ENCODE results near the gene SST. TPM values are rescaled to one million over a fixed set of nuclear protein-coding genes. Genes with fewer than 3 reads are reported as not detected.

Gene SST
- total and polyA plus RNA-seq, 7 experiments from 2014 or later, result not detected

DNA sequence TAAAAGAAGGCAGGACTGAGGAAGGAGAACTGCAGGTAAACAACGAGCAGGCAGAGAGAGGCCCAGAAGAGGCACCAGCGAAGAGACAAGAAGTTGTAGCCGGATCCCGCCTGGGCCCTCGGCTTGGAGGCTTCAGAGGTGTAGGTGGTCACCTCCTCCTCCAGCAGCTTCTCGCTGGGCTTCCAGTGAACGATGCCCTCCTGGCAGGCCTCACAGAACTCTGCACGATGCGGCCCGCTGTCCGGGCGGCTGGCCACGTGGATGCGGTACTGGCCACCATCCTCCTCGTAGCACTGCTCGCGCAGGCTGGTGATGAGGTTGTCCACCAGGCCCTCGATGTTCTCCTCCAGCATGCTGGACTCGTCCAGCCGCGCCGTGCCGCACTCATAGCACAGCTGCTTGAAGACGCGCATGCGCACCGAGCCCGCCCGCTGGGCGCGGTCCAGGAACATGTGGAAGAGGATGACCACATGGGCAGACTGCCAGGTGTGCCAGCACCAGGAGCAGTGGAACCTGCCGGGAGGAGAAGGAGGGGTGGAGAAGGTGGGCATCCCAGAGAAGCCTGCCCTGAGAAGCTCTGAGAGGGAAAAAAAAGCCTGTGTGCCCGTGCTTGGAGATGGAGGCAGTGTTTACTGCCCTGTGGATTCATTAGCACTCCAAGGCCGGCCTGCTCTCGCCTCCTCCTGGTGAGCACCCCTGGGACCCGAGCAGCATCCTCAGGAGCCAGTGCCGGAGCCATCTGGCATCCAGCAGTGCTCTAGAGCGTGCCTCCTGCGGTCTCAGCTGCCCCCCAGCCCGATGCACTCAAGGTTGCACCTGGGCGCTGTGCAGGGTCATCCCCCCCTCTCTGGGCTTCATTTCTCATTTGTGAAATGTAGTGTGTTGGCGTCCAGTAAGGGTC lies 28.6 kb upstream of the SST start:
- CTCF ChIA-PET, result no interaction called here
- Mint-ChIP-seq H3K27me3 (peaks cover 6 to 22% (median 13%) of the 10 kb centered on the region in 5 donors), H3K4me1 (no peaks in the 10 kb centered on the region), H3K27ac (no peak overlapping the region), H3K4me3 (no peak overlapping the region), H3K9me3 (no peaks in the 10 kb centered on the region), H3K36me3 (peaks cover 0 to 7% (median 0%) of the 10 kb centered on the region in 5 donors)
- no peak for ATAC-seq
- no peaks in the 10 kb centered on the region for H3K36me3 ChIP-seq (ENCODE audit: control insufficient read depth in 2 of 3, insufficient read depth in 3 of 3, low read length in 3 of 3)
- no peaks in the 10 kb centered on the region for H3K27me3 ChIP-seq (ENCODE audit: control insufficient read depth in 2 of 2, insufficient read depth in 2 of 2, low read length in 2 of 2)
- no peak for DNase-seq
- H3K27ac ChIP-seq (ENCODE audit: low read depth, low read length), result no peak overlapping the region
- no peaks in the 10 kb centered on the region for H3K4me1 ChIP-seq (ENCODE audit: control insufficient read depth in 2 of 2, insufficient read depth in 2 of 2, low read length in 2 of 2)
- no peaks in the 10 kb centered on the region for H3K9me3 ChIP-seq (ENCODE audit: control insufficient read depth in 2 of 3, low read length in 3 of 3)
- H3K4me3 ChIP-seq (ENCODE audit: low read length), result no peak overlapping the region
- intact Hi-C loops (cut with micrococcal nuclease), result no loop called here
- POLR2A ChIA-PET, result no interaction called here

DNA sequence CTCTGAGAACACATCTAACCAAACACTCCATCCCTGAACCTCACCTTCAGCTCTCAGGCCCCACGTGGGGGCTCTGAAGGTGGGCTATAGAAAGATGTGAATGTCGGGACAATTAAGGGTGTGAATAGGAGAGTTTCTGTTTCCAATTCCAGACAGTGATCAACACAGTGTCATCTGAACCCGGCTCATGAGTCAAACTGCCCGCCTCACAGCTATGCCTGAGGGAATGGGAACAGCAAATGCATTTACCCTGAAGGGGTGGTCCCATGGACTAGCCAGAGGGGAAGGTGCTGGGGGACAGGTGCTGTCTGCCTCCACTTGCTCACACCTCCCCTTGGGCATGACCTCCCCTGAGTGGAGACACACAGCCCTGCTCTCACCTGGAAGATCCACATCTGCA lies 25.8 kb upstream of the SST start:
- intact Hi-C loops (cut with micrococcal nuclease), result no loop called here
- ChIA-PET CTCF (no interaction called here), POLR2A (no interaction called here)
- DNase-seq, result no peak
- H3K27me3 Mint-ChIP-seq, result peaks cover 12 to 45% (median 19%) of the 10 kb centered on the region in 5 donors
- Histone ChIP-seq H3K27me3 (ENCODE audit: control insufficient read depth in 2 of 2, insufficient read depth in 2 of 2, low read length in 2 of 2) (no peaks in the 10 kb centered on the region), H3K27ac (ENCODE audit: low read depth, low read length) (no peak overlapping the region), H3K4me1 (ENCODE audit: control insufficient read depth in 2 of 2, insufficient read depth in 2 of 2, low read length in 2 of 2) (no peaks in the 10 kb centered on the region), H3K4me3 (ENCODE audit: low read length) (no peak overlapping the region), H3K9me3 (ENCODE audit: control insufficient read depth in 2 of 3, low read length in 3 of 3) (no peaks in the 10 kb centered on the region), H3K36me3 (ENCODE audit: control insufficient read depth in 2 of 3, insufficient read depth in 3 of 3, low read length in 3 of 3) (no peaks in the 10 kb centered on the region)
- H3K4me1 Mint-ChIP-seq, result no peaks in the 10 kb centered on the region
- H3K4me3 Mint-ChIP-seq, result no peak overlapping the region
- ATAC-seq, result peak; percentile 16
- no peak overlapping the region for H3K27ac Mint-ChIP-seq
- peaks cover 0 to 7% (median 0%) of the 10 kb centered on the region in 5 donors for H3K36me3 Mint-ChIP-seq
- no peaks in the 10 kb centered on the region for H3K9me3 Mint-ChIP-seq

GRCh38 chr3:187695449-187695848 lies 25.3 kb upstream of the SST start:
- DNase-seq (no peak), ATAC-seq (no peak)
- Mint-ChIP-seq H3K4me3 (no peak overlapping the region), H3K27ac (no peak overlapping the region), H3K4me1 (no peaks in the 10 kb centered on the region), H3K9me3 (no peaks in the 10 kb centered on the region), H3K36me3 (peaks cover 0 to 7% (median 0%) of the 10 kb centered on the region in 5 donors), H3K27me3 (peaks cover 12 to 48% (median 20%) of the 10 kb centered on the region in 5 donors)
- Histone ChIP-seq H3K4me3 (ENCODE audit: low read length) (no peak overlapping the region), H3K27me3 (ENCODE audit: control insufficient read depth in 2 of 2, insufficient read depth in 2 of 2, low read length in 2 of 2) (no peaks in the 10 kb centered on the region), H3K27ac (ENCODE audit: low read depth, low read length) (no peak overlapping the region), H3K4me1 (ENCODE audit: control insufficient read depth in 2 of 2, insufficient read depth in 2 of 2, low read length in 2 of 2) (no peaks in the 10 kb centered on the region), H3K36me3 (ENCODE audit: control insufficient read depth in 2 of 3, insufficient read depth in 3 of 3, low read length in 3 of 3) (no peaks in the 10 kb centered on the region), H3K9me3 (ENCODE audit: control insufficient read depth in 2 of 3, low read length in 3 of 3) (no peaks in the 10 kb centered on the region)
- intact Hi-C loops (cut with micrococcal nuclease), result no loop called here
- CTCF ChIA-PET, result no interaction called here
- POLR2A ChIA-PET, result no interaction called here

DNA sequence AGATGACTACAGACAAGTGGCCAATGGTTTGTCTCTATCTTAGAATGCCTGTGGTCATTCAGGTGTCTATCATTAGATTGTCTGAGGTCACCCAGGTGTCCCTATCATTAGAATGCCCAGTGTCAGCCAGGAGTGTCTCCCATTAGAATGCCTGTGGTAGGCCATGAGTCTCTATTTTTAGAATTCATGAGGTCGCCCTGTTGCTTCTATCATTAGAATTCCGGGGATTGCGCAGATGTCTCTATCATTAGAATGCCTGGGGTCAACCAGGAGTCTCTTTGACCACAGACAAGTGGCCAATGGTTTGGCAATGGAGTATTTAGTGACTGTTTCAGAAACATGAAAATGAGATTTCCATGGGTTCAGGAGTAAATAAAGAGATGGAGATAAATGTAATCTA lies 24.6 kb upstream of the SST start:
- H3K4me1 Mint-ChIP-seq, result no peaks in the 10 kb centered on the region
- no peaks in the 10 kb centered on the region for H3K4me1 ChIP-seq (ENCODE audit: control insufficient read depth in 2 of 2, insufficient read depth in 2 of 2, low read length in 2 of 2)
- no peak for DNase-seq
- H3K27me3 Mint-ChIP-seq, result peaks cover 15 to 48% (median 22%) of the 10 kb centered on the region in 5 donors
- POLR2A ChIA-PET, result no interaction called here
- H3K4me3 ChIP-seq (ENCODE audit: low read length), result no peak overlapping the region
- H3K27me3 ChIP-seq (ENCODE audit: control insufficient read depth in 2 of 2, insufficient read depth in 2 of 2, low read length in 2 of 2), result no peaks in the 10 kb centered on the region
- no peaks in the 10 kb centered on the region for H3K9me3 Mint-ChIP-seq
- intact Hi-C loops (cut with micrococcal nuclease), result no loop called here
- CTCF ChIA-PET, result no interaction called here
- ATAC-seq, result no peak
- no peak overlapping the region for H3K27ac ChIP-seq (ENCODE audit: low read depth, low read length)
- no peaks in the 10 kb centered on the region for H3K9me3 ChIP-seq (ENCODE audit: control insufficient read depth in 2 of 3, low read length in 3 of 3)
- no peak overlapping the region for H3K27ac Mint-ChIP-seq
- H3K4me3 Mint-ChIP-seq, result no peak overlapping the region
- H3K36me3 Mint-ChIP-seq, result peaks cover 0 to 7% (median 0%) of the 10 kb centered on the region in 5 donors
- H3K36me3 ChIP-seq (ENCODE audit: control insufficient read depth in 2 of 3, insufficient read depth in 3 of 3, low read length in 3 of 3), result no peaks in the 10 kb centered on the region

- H3K4me1 Mint-ChIP-seq, result no peaks in the 10 kb centered on the region
- H3K27ac Mint-ChIP-seq, result no peak overlapping the region
- Histone ChIP-seq H3K4me3 (ENCODE audit: low read length) (no peak overlapping the region), H3K4me1 (ENCODE audit: control insufficient read depth in 2 of 2, insufficient read depth in 2 of 2, low read length in 2 of 2) (no peaks in the 10 kb centered on the region), H3K27me3 (ENCODE audit: control insufficient read depth in 2 of 2, insufficient read depth in 2 of 2, low read length in 2 of 2) (no peaks in the 10 kb centered on the region), H3K9me3 (ENCODE audit: control insufficient read depth in 2 of 3, low read length in 3 of 3) (no peaks in the 10 kb centered on the region), H3K27ac (ENCODE audit: low read depth, low read length) (no peak overlapping the region), H3K36me3 (ENCODE audit: control insufficient read depth in 2 of 3, insufficient read depth in 3 of 3, low read length in 3 of 3) (no peaks in the 10 kb centered on the region)
- peaks cover 0 to 7% (median 0%) of the 10 kb centered on the region in 5 donors for H3K36me3 Mint-ChIP-seq
- no peak for DNase-seq
- intact Hi-C loops (cut with micrococcal nuclease), result no loop called here
- peaks cover 22 to 51% (median 29%) of the 10 kb centered on the region in 5 donors for H3K27me3 Mint-ChIP-seq
- no peak for ATAC-seq
- ChIA-PET POLR2A (no interaction called here), CTCF (interaction anchor here (0.7 to 1.2 kb wide), 3 partner anchors 33 to 1163 kb away, joined by 3 to 4 read pairs (median 4); no protein-coding TSS in a partner anchor)
- no peaks in the 10 kb centered on the region for H3K9me3 Mint-ChIP-seq
- no peak overlapping the region for H3K4me3 Mint-ChIP-seq
These were observed 23.2 kb upstream of the SST start for GRCh38 chr3:187693431-187693830.

DNA sequence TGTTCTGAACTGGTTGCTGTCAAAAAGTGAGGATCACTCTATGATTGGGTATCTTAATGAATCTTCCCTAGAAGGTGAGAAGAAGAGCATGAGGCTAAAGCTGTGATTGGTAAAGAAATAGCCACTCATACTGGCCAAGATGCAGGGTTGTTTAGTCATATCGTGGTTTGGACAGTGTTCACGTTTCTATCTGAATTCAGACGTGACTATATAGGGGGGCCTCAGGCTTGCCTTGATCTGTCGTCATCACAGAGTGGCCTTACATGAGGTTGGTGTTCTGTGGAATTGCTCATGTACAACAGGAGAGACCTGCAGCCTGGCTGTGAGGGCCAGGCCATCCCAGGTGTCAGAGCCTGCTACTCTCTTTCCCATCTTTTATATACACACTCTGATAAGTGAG lies 19.8 kb upstream of the SST start:
- ChIA-PET POLR2A (no interaction called here), CTCF (interaction anchor here (0.8 kb wide), 1 partner anchor 11 kb away, joined by 3 read pairs; no protein-coding TSS in a partner anchor)
- Mint-ChIP-seq H3K4me1 (no peaks in the 10 kb centered on the region), H3K36me3 (peaks cover 0 to 10% (median 0%) of the 10 kb centered on the region in 5 donors), H3K27ac (no peak overlapping the region), H3K27me3 (peaks cover 24 to 57% (median 27%) of the 10 kb centered on the region in 5 donors), H3K4me3 (no peak overlapping the region), H3K9me3 (peaks cover 0 to 20% (median 6%) of the 10 kb centered on the region in 11 donors)
- Histone ChIP-seq H3K4me3 (ENCODE audit: low read length) (no peak overlapping the region), H3K36me3 (ENCODE audit: control insufficient read depth in 2 of 3, insufficient read depth in 3 of 3, low read length in 3 of 3) (no peaks in the 10 kb centered on the region), H3K27me3 (ENCODE audit: control insufficient read depth in 2 of 2, insufficient read depth in 2 of 2, low read length in 2 of 2) (no peaks in the 10 kb centered on the region), H3K27ac (ENCODE audit: low read depth, low read length) (no peak overlapping the region), H3K4me1 (ENCODE audit: control insufficient read depth in 2 of 2, insufficient read depth in 2 of 2, low read length in 2 of 2) (no peaks in the 10 kb centered on the region), H3K9me3 (ENCODE audit: control insufficient read depth in 2 of 3, low read length in 3 of 3) (no peaks in the 10 kb centered on the region)
- no peak for ATAC-seq
- DNase-seq, result no peak
- intact Hi-C loops (cut with micrococcal nuclease), result no loop called here
